CD4-positive, alpha-beta T cell (primary cell): ENCODE measurements around the gene ARFGEF3. TPM values are rescaled to one million over a fixed set of nuclear protein-coding genes. Genes with fewer than 3 reads are reported as not detected.
"Not testable (repeated sequence)": the region's sequence is repeated elsewhere in the genome, so short reads cannot be mapped to it uniquely, and the experiment has no call there.

Source experiments
- ATAC-seq: fragments of 200-7000 bp; cut with Tn5 transposase; one replicate; pipeline ENCODE4 v1.10.0; 2022; ENCODE audit warnings: mild to moderate bottlenecking; ENCODE audit not compliant: poor library complexity
- CTCF ChIA-PET: fragments of 350-600 bp; sonication (Branson Sonifier 250); formaldehyde crosslinking; loops from one replicate; lab custom pipeline; 2021; ENCODE audit warnings: antibody characterized with exemption, inconsistent platforms; lab: Charles Lee
- POLR2A ChIA-PET: fragments of 350-600 bp; sonication (Branson Sonifier 250); formaldehyde crosslinking; loops from one replicate; lab custom pipeline; 2021; ENCODE audit warnings: antibody characterized with exemption, inconsistent platforms; lab: Charles Lee
- DNase-seq, 14 experiments: peaks; one replicate each; pipeline ENCODE4 v3.0.0-alpha.2; 2013 to 2020; ENCODE audit warnings: mixed read lengths in 2 of 14
- H3K27ac ChIP-seq, 2 donors: one replicate each; pipeline versions ENCODE4 v1.5.1 to v1.7.0; 2013; ENCODE audit warnings: low read length in 2 of 2, low read depth in 1 of 2, mild to moderate bottlenecking in 1 of 2
- H3K27me3 ChIP-seq, 2 experiments: 1 replicate in 1 of 2; 2 replicates in 1 of 2; pipeline versions ENCODE4 v1.6.1 to v1.7.0; 2013; ENCODE audit warnings: low read length in 2 of 2, control low read depth in 1 of 2, mild to moderate bottlenecking in 1 of 2, moderate library complexity in 1 of 2; ENCODE audit not compliant: insufficient read depth in 2 of 2, control insufficient read depth in 1 of 2
- H3K36me3 ChIP-seq: one replicate; pipeline ENCODE4 v1.6.1; 2013; ENCODE audit warnings: low read length, control low read depth; ENCODE audit not compliant: insufficient read depth
- H3K4me1 ChIP-seq: one replicate; pipeline ENCODE4 v1.6.1; 2013; ENCODE audit warnings: low read length, control low read depth; ENCODE audit not compliant: insufficient read depth
- H3K4me3 ChIP-seq: one replicate; pipeline ENCODE4 v1.5.1; 2013; ENCODE audit warnings: mild to moderate bottlenecking, low read length, moderate library complexity
- H3K9me3 ChIP-seq, 2 experiments: 1 replicate in 1 of 2; 2 replicates in 1 of 2; pipeline versions ENCODE4 v1.6.1 to v1.7.0; 2013; ENCODE audit warnings: low read length in 2 of 2, mild to moderate bottlenecking in 2 of 2, control low read depth in 1 of 2, moderate library complexity in 1 of 2; ENCODE audit not compliant: control insufficient read depth in 1 of 2, insufficient read depth in 1 of 2
- H3K27ac Mint-ChIP-seq: one replicate; pipeline ENCODE4 v1.8.0; 2020; ENCODE audit warnings: mixed read lengths
- H3K27me3 Mint-ChIP-seq: one replicate; pipeline ENCODE4 v1.8.0; 2021; ENCODE audit warnings: mixed read lengths
- H3K36me3 Mint-ChIP-seq: one replicate; pipeline ENCODE4 v1.8.0; 2021; ENCODE audit warnings: low read depth, mixed read lengths
- H3K4me1 Mint-ChIP-seq: one replicate; pipeline ENCODE4 v1.8.0; 2021; ENCODE audit warnings: low read depth, mixed read lengths
- H3K4me3 Mint-ChIP-seq: one replicate; pipeline ENCODE4 v1.8.0; 2020; ENCODE audit warnings: mild to moderate bottlenecking, mixed read lengths
- H3K9me3 Mint-ChIP-seq: one replicate; pipeline ENCODE4 v1.8.0; 2020; ENCODE audit warnings: mixed read lengths
- intact Hi-C, 2 experiments: fragments of 100-400 bp; cut with DNase I in 1 of 2; cut with micrococcal nuclease in 1 of 2; formaldehyde crosslinking; loops; one replicate each; pipeline versions ENCODE4 v1.15.1 to v1.9.0; 2023 to 2025; cut with DNase I, micrococcal nuclease
- total RNA-seq, 174 experiments: library from RNA in 2 of 174; stranded (reverse) in 2 of 174; gene quantifications; one replicate each; pipeline ENCODE4 v1.2.3 and lab custom pipeline; 2021 to 2026
- TF ChIP-seq, protein P1 (sequence below): fragments of 200-600 bp; IDR thresholded peaks from one replicate; pipeline ENCODE4 v1.8.0; 2022; ENCODE audit warnings: antibody characterized with exemption, mild to moderate bottlenecking

The ARFGEF3 gene
- total RNA-seq, 2 experiments from 2014 or later: not detected

GRCh38 chr6:138117376-138117914 is 44.3 kb upstream of the ARFGEF3 start:
- no peak overlapping the region for H3K27ac Mint-ChIP-seq
- TF ChIP-seq, protein P1, sequence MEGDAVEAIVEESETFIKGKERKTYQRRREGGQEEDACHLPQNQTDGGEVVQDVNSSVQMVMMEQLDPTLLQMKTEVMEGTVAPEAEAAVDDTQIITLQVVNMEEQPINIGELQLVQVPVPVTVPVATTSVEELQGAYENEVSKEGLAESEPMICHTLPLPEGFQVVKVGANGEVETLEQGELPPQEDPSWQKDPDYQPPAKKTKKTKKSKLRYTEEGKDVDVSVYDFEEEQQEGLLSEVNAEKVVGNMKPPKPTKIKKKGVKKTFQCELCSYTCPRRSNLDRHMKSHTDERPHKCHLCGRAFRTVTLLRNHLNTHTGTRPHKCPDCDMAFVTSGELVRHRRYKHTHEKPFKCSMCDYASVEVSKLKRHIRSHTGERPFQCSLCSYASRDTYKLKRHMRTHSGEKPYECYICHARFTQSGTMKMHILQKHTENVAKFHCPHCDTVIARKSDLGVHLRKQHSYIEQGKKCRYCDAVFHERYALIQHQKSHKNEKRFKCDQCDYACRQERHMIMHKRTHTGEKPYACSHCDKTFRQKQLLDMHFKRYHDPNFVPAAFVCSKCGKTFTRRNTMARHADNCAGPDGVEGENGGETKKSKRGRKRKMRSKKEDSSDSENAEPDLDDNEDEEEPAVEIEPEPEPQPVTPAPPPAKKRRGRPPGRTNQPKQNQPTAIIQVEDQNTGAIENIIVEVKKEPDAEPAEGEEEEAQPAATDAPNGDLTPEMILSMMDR: no peak
- intact Hi-C loops: loop anchor here (2.0 to 10.0 kb wide), 6 partner anchors 287 to 867 kb away; partner anchors contain the start of genes HEBP2 (in 1 of the 2) and REPS1 (in 1 of the 2)
- DNase-seq (no peak), ATAC-seq (no peak)
- Histone ChIP-seq H3K9me3 (no peaks in the 10 kb centered on the region), H3K27ac (no peak overlapping the region), H3K4me1 (no peaks in the 10 kb centered on the region), H3K36me3 (no peaks in the 10 kb centered on the region), H3K4me3 (no peak overlapping the region), H3K27me3 (peaks cover 0 to 7% of the 10 kb centered on the region in 2 experiments)
- H3K9me3 Mint-ChIP-seq: no peaks in the 10 kb centered on the region
- no peak overlapping the region for H3K4me3 Mint-ChIP-seq
- CTCF ChIA-PET: interaction anchor here (1.6 to 3.0 kb wide), 3 partner anchors 12 to 401 kb away, joined by 3 to 15 read pairs (median 15); no protein-coding TSS in a partner anchor
- H3K27me3 Mint-ChIP-seq: peaks cover 33% of the 10 kb centered on the region
- POLR2A ChIA-PET: no interaction called here
- no peaks in the 10 kb centered on the region for H3K36me3 Mint-ChIP-seq
- peaks cover 6% of the 10 kb centered on the region for H3K4me1 Mint-ChIP-seq

DNA sequence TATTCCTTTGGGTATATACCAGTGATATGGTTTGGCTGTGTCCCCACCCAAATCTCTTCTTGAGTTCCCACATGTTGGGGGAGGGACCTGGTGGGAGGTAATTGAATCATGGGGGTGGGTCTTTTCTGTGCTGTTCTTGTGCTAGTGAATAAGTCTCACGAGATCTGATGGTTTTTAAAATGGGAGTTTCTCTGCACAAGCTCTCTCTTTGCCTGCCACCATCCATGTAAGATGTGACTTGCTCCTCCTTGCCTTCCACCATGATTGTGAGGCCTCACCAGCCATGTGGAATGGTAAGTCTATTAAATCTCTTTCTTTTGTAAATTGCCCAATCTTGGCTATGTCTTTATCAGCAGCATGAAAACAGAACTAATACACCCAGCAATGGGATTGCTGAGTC is 42.5 kb upstream of the ARFGEF3 start:
- H3K9me3 Mint-ChIP-seq, H3K4me1 Mint-ChIP-seq, H3K27ac Mint-ChIP-seq, CTCF ChIA-PET, H3K9me3 ChIP-seq, H3K36me3 Mint-ChIP-seq, H3K4me3 Mint-ChIP-seq, ATAC-seq, H3K27ac ChIP-seq, H3K36me3 ChIP-seq, H3K4me1 ChIP-seq, H3K27me3 ChIP-seq, DNase-seq, H3K4me3 ChIP-seq, POLR2A ChIA-PET: not testable (repeated sequence)
- intact Hi-C loops: loop anchor here (5.0 to 10.0 kb wide), 5 partner anchors 286 to 866 kb away; partner anchors contain the start of genes HEBP2 (in 1 of the 2) and REPS1 (in 1 of the 2)
- H3K27me3 Mint-ChIP-seq: peaks cover 41% of the 10 kb centered on the region

DNA sequence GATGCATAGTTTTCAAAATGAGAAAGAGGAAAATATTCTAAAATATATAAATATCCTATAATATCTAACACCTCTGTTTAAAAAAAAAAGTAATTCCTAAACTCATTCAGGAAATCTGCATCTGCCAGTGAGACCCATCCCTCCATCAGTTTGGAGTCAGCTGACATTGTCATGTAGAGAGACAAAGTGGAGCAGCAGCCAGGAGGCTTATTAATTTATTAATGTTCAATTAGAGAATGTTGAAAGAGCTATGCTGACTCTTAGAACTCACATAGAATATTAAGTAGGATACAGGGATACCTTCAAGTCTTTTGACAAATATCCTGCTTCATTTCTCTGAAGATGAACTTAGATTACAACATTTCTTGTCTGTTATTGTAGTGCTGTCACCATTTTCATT is 41.8 kb upstream of the ARFGEF3 start:
- H3K36me3 Mint-ChIP-seq: no peaks in the 10 kb centered on the region
- peaks cover 6% of the 10 kb centered on the region for H3K4me1 Mint-ChIP-seq
- no peak overlapping the region for H3K27ac ChIP-seq
- TF ChIP-seq, protein P1: no peak
- CTCF ChIA-PET: no interaction called here
- H3K4me1 ChIP-seq: no peaks in the 10 kb centered on the region
- no peak overlapping the region for H3K27ac Mint-ChIP-seq
- peaks cover 41% of the 10 kb centered on the region for H3K27me3 Mint-ChIP-seq
- POLR2A ChIA-PET: no interaction called here
- intact Hi-C loops: loop anchor here (5.0 to 10.0 kb wide), 5 partner anchors 285 to 865 kb away; partner anchors contain the start of genes HEBP2 (in 1 of the 2) and REPS1 (in 1 of the 2)
- no peaks in the 10 kb centered on the region for H3K9me3 Mint-ChIP-seq
- H3K36me3 ChIP-seq: no peaks in the 10 kb centered on the region
- ATAC-seq (no peak), DNase-seq (no peak)
- peaks cover 4 to 7% of the 10 kb centered on the region in 2 experiments for H3K27me3 ChIP-seq
- no peak overlapping the region for H3K4me3 Mint-ChIP-seq
- H3K4me3 ChIP-seq: no peak overlapping the region
- no peaks in the 10 kb centered on the region for H3K9me3 ChIP-seq
